Activated T-helper 2 cell treated with anti-CD3 and anti-CD28 coated beads, Interferon-gamma antibody, Interleukin-2, Interleukin-4, amounts not matched to agents 10 μg/mL and 5 μg/mL and 100 μg/mL, durations not matched to agents 14 hours and 24 hours and 36 hours (primary cell): Measurements from ENCODE around the gene PITX2. TPM values are rescaled to one million over a fixed set of nuclear protein-coding genes. Genes with fewer than 3 reads are reported as not detected.

ENCODE experiments used
- total RNA-seq: library from RNA; stranded (reverse); gene quantifications from 2 replicates; pipeline ENCODE4 v1.2.3, GENCODE V29; 2022

The PITX2 gene
- total RNA-seq, 1 donor from 2014 or later, result not detected

Other genes with a start within 250 kb of the PITX2 start
- gene ENPEP, start 146.9 kb downstream of the PITX2 start, total RNA-seq, result 0.02 TPM in 1 of 2 replicates, not detected in the other